HG03565 (cell line): Measurements from ENCODE around the gene NME2.
"Not testable (repeated sequence)": the region's sequence is repeated elsewhere in the genome, so short reads cannot be mapped to it uniquely, and the experiment has no call there.

ENCODE experiments used
- ATAC-seq: cut with Tn5 transposase; IDR thresholded peaks from one replicate; pipeline ENCODE4 v1.9.1; 2021; ENCODE audit warnings: mild to moderate bottlenecking, moderate library complexity; ENCODE audit not compliant: unreplicated experiment

Gene NME2

GRCh38 chr17:51166198-51166986 is at the start of gene NME2:
NME2 (plus strand) TSS chr17:51166411; CDS start chr17:51166831, 420 bp downstream.
- peak; percentile 67 for ATAC-seq

- ATAC-seq: no peak
These were observed 47.6 kb upstream of the NME2 start for GRCh38 chr17:51118330-51119195.

DNA sequence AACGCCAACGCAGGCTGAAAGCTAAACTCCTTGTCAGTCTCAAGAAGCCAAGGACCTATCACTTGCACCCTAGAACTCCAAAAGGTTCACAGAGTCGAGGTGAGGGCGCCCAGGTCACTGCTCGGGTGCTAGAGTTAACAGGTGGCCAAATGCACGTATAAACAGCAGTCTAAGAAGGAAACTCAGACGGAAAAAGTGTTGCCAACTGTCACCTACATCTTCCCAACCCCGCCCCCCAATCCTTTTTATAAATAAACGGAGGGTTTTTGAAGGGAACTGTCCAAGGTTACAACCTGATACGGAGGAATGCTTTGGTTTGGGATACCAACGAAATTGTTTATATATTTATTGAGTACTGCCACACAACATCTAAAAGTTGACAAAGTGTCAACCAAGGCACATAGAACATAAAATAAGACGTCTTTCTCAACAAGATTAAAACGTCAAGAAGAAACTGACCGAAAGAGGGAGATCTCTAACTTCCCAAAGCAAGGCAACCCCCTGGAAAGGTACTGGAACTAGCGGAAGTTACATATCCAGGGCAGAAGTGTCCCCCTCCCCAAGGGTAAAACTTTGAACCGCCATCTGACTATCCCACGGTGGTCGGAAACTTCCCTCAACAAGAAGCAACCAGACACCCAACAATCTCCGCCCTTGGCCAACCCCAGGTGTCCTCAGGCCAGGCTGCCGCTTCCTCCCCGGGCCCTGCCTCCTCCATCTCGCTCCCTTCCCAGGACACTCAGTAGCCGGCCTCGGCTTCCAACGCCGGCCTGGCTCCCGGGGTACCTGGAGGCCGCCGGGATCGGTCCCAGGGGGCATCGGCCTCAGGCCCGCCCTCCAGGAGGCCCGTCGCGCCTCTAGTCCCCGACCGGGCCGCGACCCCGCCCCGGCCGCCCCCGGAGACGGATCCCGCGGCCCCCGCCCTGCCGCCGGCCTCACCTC is 46.5 kb upstream of the NME2 start:
- ATAC-seq: peak; percentile 20

DNA sequence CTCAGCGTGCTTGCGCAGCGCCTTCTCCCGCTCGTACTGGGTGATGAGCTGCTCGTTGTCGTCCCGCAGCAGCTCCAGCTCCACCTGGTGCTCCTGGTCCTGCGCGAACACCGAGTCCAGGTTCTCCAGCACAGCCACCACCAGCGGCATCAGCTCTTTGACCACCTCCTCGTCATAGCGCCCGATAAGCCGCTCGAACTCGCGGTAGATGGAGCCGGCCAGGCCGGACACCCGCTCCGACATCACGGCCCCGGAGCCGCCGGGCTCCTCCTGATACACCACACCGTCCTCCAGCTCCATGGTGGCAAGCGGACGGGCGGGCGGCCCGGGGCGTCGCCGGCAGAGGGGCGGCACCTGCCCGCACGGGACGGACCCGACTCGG is 45.9 kb upstream of the NME2 start:
- ATAC-seq: peak; percentile 4

DNA sequence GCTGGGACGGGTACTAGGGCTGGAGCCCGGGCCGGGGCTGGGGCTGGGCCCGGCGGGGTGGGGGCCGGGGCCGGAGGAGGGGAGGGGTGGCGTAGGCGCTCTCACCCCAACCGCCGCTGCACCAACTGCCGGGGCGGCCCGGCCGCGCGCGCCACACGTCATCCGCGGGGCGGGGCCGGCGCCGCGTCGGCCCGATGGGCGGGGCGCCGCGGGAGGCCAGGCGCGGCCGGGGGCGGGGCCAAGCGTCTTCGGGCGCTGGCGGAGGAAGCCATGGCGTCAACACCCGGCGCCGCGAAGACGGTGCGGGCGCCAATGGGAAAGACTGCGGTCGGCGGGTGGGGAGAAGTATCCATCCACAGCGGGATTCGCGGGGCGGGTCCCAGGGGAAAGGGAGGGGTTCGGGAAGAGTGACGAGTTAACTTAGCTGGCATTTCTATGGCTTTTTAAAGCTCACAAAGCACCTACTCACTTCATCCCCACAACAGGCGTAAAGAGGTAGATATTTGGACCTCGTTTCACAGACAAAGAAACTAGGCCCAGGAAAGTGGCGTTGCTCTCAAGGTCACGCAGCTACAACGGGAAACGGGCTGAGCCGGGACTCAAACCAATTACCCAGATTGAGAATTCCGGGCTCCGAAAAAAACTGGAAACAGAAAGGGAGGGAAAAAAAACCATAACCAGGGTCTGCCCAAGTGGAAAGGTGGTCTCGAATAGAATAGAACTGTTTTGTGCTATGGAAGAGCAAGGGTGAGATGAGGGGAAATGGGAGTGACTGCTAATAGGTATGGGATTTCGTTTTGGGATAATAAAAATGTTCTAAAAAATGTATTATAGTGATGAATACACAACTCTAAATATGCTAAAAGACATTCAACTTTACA is 45.2 kb upstream of the NME2 start, which contains the start of gene SPAG9:
SPAG9 (minus strand) TSS at position 130 of the 881 bp plus-strand sequence. CDS start 212 bp downstream, outside the sequence.
- peak; percentile 66 for ATAC-seq

DNA sequence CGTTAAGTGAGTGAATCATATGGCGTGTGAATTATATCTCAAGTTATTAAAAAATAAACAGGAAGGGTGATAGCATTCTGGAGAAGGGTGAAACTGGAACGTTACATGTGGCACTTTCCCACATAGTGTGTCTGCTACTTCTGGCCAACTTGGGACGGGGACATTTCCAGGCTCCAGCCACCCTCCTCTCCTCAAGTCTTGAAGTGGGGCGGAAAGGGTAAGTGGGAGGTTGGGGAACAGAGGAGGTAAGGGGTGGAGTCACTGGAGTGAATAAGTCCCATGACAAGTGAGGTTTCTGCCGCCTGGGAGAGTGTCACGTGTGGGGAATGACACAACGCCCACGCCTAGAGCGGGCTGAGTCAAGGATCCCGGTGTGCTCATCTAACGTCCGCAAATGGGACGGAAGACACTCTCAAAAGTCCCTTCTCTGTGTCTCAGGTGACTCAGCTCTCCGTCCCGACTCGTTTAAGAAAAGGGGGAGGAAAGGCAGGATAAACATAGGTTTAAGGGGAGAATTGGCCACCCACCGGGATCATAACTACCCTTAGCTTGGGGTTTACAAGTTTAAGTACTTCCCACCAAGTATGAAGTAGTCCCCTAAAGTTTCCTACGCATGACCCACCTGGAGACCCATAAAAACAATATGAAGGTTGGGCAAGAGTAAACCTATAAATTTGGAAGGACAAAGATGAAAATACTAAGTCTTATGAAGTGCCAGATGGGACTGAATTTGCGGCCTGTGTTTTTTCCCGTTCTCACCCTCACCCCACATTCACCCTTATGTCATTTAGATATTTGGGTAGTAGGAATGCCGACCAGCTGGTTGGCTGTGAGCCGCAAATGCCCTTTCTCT is 44.4 kb upstream of the NME2 start:
- ATAC-seq: peak; percentile 31

DNA sequence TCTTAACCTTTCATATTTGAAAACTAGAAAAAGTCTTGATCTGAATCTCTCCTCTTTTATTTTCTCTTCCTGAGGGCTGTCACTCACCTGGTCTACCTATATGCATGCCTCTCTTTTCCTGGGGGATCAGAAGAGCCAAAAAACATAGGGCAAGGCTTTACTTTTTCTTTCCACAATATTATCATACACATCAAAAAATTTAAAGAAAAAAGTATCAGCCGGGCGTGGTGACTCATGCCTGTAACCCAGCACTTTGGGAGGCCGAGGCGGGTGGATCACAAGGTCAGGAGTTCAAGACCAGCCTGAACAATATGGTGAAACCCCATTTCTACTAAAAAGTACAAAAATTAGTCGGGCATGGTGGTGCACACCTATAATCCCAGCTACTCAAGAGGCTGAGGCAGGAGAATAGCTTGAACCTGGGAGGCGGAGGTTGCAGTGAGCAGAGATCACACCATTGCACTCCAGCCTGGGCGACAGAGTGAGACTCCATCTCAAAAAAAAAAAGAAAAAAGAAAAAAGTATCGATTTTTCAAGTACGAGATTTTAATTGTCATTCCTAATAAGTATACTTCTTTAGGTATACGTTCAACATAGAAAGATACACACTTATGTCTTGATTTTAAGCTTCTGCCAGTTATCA is 43.6 kb upstream of the NME2 start:
- not testable (repeated sequence) for ATAC-seq

DNA sequence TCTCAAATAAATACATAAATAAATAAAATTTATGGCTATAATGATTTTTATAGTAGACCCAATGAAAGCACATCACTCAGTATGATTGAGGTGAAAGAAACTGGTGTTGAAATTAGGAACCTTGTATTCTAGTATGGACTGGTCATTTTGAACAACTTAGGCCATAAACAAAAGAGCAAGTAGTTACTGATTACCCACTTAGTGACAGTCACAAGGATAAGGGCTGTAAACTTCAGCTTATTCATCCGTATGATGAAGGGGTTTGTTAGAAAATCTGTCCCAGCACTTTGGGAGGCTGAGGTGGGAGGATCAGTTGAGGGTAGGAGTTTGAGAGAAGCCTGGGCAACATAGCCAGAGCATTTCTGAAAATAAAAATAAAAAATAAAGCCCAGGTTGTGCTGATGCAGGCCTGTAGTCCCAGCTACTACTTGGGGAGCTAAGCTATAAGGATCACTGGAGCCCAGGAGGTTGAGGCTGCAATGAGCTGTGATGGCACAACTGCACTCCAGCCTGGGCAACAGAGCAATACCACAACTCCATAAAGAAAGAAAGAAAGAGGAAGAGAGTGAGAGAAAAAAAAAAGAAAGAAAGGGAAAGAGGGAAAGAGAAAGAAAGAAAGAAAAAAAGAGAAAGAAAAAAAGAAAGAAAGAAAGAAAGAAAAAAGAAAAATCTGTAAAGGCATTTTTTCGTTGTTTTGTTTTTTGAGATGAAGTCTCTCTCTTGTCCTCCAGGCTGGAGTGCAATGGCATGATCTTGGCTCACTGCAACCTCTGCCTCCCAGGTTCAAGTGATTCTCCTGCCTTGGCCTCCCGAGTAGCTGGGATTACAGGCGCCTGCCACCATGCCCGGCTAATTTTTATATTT is 41.3 kb upstream of the NME2 start:
- no peak for ATAC-seq

GRCh38 chr17:51128076-51128475 is 38.1 kb upstream of the NME2 start:
- ATAC-seq: no peak

DNA sequence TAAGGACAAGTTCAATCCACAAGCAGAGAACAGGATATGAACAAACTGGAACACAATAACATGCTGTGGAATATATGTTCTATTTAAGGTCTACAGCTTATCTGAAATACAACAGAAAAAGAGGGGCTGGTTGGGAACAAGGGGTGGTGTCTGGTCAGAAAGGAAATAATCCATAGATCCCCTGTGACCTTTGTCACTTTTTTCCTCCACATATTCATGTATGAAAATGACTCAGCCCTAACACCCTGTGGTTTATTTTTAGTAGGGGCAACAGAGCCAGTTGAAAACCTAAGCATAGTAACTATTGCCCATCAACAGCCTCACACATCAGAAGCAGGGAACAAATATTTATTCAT is 33.3 kb upstream of the NME2 start:
- ATAC-seq: peak; percentile 67

DNA sequence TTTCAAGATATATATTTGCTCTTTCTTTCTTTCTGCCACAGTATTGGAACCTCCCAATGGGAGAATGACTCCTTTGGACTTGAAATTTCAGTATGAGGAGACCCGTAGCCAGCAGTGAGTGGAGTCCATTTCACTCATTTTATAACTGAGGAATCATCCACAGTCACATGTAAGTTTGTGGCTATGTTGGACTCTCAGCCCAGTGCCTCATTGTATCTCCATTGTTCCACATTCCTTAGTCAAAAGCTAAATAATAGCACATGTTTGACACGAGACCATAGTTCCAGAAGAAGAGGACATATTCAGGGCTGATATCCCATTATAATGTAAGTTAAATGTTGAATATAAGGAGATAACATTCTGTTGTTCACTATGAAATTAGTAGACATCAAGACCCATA is 32.8 kb upstream of the NME2 start:
- no peak for ATAC-seq

GRCh38 chr17:51135956-51136355 is 30.3 kb upstream of the NME2 start:
- ATAC-seq: no peak

GRCh38 chr17:51142597-51142996 is 23.6 kb upstream of the NME2 start:
- no peak for ATAC-seq

GRCh38 chr17:51144266-51145022 is 21.8 kb upstream of the NME2 start:
- no peak for ATAC-seq

- ATAC-seq: no peak
These were observed 18.6 kb upstream of the NME2 start for GRCh38 chr17:51147650-51148049.

DNA sequence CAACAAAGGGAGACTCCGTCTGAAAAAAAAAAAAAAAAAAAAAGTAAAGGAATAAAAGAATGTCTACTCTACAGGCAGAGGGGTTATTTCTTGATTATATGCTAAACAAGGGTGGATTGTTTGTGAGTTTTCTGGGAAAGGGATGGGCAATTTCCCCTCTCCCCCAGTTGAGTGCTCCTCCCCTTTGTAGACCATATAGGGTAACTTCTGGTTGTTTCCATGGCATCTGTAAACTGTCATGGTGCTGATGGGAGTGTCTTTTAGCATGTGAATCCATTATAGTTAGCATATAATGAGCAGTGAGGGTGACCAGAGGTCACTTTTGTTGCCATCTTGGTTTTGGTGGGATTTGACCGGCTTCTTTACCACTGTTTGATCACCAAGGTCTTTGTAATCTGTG is 17.0 kb upstream of the NME2 start:
- ATAC-seq: no peak

- ATAC-seq: no peak
These were observed 15.3 kb upstream of the NME2 start for GRCh38 chr17:51150932-51151331.
